ENCODE data around the gene IGF2R.

GRCh38 chr6:160102399-160102798 is 133.5 kb downstream of the IGF2R start:
- TF ChIP-seq CTCF (IDR thresholded peaks at IDR 0.05) (no peak), POLR2A (IDR thresholded peaks at IDR 0.05) (no peak), POLR2AphosphoS5 (IDR thresholded peaks at IDR 0.05) (no peak)
